Activated CD4-positive, alpha-beta T cell treated with anti-CD3 and anti-CD28 coated beads, Interleukin-2, Interleukin-6, amounts not matched to agents 100 ng/mL and 50 ng/mL, durations not matched to agents 16 hours and 8 hours (primary cell): Measurements from ENCODE around the gene LAMA5.

Experiments used
- DNase-seq: peaks from one replicate; pipeline ENCODE4 v3.0.0-alpha.2; 2020

Gene LAMA5

DNA sequence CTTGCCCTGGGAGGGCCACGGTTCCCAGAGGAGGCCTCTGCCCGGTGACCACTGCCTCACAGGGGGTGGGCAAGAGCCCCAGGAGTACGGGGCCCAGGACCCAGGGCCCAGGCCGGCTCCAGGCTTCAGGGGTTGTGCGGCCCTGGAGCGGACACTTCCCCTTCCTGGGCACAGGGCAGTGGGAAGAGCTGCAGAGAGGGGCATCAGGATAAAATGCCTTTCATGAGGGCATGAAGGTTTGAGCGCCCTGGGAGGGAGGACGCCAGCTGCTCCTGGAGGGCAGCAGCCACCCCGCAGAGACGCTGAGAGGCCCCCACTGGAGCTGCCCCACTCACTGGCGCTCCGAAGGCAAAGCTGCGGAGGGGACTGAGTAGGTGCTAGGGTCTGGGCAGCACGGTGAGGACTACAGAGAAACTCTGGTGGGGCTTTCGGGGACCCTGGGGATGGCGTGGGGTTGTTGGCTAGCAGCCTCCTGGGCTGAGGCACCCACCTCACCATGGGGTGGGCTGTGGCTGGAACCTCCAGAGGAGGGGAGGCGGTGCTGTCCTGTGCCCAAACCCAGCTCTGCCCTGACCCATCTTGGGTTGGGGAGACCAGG, 10.4 kb downstream of the LAMA5 start:
- no peak for DNase-seq

DNA sequence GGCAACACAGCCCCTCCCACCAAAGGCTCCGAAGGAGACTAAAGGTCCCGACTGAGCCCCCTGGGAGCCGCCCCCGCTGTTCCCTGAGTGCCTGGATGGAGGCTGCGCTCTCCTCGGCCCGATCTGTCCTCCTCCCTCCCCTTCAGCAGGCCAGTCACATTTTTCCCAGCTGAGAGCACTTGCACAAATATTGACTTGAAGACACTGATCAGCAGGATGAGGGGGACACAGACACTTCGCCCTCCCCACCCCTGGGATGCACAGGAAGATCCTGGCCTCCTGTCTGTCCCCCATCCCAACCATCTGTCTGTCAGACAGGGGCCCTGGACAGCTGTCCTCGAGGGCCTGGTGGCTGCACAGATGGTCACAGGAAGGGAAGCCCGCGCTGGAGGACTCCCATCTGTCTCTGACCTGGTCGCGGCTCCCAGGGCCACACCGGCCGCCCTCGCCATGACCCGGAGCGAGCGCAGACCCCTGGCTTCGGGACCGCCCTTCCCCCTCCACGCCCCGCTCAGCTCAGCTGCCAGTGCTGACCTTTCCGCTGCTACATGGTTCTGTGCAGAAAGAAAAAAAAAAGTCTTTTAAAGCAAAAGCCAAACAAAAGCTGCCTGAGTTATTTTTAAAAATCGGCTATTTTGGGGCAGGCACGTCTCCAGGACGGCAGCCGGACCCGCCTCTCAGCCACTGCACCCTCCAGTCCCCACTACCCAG, 11.1 kb downstream of the LAMA5 start:
- DNase-seq, result no peak

DNA sequence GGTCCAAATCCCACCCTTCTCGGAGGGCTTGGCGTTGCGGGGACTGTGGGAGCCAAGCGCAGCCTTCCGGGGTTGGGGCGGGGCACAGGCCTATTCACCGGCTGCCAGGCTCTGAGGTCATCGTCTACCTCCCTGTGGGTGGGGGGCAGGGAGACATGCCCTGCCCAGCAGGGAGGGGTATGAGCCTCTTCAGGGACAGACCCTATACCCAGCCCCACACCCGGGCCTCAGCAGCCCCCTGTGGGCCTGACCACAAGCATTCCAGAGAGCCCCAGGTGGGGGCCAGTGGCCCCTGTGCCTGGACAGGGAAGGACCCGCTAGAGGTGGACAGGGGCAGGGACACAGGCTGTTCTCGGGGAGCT, 11.6 kb downstream of the LAMA5 start:
- DNase-seq, result no peak

DNA sequence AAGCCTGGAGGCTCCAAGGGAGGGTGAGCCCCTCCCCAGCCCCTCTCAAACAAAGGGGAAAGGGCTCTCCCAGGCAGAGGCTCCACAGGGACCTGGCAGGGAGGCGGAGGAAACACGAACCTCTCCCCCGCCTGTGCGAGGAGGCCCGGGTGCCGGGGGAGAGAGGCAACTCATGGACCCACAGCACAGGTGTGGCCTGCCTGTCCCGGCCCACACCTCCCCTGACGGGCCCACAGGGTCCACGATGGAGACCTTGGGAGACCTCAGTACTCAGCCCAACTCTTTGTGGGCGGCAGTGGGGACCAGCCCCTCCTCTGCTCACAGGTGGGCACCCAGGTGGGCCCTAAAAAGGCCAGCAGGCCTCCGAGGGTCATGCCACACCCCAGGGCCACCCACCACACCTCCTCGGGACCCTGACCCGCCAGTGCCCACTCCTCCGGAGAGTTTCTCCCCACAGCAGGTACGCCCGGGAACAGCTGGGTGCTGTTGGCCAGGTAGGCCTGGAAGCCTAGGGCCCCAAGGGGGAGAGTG, 12.2 kb downstream of the LAMA5 start:
- no peak for DNase-seq

DNA sequence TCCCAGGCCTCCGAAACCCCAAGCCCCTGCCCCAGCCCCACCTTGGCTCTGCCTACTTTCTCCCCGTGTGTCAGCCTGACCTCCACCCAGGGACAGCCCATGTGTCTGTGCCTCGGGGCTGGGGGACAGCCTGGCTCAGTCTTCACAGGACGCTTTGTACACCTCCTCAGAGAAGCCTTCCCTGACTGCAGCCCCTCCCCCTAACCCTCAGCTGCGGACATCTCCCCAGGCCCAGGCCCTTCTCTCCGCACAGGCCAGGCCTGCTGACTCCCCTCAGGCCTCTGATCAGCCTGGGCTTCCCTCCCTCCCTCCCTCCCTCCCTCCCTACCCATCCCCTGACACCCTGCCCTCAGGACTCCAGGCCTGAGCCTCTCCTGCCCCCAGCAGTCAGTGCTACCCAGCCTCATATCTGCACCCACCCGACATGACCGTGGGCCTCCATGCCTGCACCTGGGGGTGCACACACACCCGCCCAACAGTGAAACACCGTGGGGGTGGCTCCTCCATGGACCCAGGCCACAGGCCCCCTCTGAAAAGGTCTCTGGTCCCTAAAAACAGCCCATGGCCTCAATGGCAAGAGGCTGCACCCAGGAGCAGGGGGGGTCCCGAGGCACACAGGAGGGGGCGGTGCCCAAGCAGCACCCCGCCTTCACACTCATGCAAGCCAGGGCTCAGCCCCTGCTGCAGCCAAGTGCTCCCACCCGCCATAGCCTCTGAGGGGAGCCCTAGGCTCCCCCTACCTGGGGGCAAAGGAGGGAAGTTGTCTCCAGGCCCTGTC, 12.9 kb downstream of the LAMA5 start:
- no peak for DNase-seq

DNA sequence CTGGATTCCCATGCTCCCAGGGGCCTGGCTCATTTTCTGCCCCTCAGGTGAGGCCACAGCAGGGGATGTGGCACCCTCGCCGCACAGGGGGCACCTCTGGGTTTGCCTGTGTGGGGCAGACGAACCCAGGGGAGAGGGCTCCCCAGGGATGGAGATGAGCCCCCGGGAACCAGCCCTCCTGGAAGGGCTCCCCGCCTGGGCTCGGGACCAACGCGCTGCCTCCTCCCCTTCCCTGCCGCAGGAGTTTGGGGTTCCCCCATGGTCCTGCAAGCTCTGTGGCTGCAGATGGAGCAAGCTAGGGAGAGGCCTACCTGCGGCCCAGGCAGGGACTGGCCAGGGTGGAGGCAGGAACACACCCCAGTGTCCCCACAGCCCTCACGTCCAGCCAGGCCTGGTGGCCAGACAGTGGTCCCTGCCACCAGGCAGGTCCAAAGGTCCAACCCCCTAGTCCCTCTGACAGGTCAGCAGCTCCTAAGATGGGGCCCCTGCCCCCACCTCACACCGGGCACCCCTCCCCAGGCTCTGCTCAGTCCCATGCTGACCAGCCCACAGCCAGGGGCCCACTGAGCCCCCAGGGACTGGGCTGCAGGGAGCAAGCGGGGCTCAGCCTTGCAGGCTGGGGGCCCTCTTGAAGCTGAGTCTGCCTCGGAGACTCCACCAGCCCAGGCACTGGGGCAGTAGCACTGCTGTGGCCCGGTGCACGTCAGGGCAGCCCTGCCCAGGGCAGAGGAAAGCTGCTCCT, 13.7 kb downstream of the LAMA5 start:
- no peak for DNase-seq

DNA sequence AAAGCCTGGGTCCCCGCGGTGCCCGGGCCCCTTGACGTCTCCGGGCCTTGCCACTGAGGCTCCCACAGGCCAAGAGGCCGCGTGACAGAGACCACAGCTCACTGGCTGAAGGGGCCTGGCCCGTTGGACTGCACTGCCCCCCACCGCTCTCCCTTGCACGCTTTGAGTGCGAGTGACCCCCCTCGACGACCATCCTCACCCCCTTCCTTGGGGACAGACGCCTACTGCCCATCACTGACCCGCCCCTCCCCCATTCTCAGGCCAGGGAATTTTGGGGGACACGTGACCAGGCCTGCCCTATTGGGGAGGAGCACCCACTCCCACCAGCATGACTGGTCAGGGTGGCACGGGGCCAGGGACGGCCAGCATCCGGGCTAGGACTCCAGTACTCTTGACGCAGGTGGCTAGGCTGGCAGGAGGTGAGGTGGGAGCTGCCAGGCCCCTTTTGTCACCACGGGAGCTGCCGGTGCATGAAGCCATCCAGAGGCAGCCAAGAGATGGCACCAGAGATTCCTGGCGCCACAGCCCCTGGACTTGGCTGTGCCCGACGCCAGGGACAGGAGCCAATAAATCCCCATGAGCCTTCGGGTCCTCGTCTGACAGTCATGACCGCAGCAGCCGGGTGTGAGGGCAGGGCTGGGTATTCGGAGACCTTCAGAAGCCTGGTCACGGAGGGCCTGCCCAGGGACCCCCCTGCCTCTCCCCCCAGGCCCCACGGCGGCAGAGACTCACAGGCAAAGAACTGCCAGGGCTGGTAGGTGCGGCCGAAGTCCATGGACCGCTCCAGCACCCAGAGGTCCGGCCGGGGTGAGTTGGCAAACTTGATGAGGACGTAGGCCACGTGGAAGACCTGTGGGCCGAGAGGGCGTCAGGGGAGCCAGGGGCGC, 14.5 kb downstream of the LAMA5 start:
- no peak for DNase-seq

DNA sequence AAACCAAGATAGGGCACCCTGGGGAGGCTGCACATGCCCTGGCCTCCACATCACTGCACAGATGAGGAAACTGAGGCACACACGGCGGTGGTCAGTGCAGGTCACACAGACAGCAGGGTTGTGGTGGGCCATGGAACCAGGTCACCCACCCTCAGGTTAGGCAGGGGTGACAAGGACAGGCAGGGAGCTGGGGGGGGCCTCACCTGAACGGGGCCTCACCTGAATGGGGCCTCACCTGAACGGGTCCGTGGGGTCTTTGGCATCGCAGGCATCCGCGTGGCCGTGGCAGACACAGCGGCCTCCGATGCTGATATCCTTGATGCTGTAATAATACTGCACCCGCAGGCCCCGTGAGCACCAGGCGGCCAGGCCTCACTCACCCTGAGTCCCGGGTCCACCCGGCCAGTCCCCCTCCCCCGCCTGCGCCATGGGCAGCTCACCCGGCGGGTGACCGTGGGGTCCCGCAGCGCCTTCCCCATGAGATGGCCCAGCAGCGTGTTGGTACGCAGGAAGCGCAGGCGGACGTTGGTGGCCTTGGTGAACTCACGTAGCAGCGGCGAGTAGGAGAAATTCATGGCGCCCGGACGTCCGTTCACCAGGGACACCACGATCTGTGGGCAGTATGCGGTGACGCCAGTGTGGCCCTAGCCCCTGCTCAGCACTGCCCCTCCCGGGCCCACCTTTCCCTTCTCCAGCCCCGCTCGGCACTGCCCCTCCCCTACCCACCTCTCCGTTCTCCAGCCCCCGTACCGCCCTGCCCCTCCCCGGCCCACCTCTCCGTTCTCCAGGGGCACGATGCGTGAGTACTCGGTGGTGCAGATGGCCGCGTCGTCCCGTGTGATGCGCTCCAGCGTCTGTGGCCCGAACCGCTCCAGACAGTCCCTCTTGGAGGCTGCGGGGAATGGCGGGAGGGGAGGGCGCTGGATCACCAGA, 15.4 kb downstream of the LAMA5 start:
- DNase-seq, result no peak

DNA sequence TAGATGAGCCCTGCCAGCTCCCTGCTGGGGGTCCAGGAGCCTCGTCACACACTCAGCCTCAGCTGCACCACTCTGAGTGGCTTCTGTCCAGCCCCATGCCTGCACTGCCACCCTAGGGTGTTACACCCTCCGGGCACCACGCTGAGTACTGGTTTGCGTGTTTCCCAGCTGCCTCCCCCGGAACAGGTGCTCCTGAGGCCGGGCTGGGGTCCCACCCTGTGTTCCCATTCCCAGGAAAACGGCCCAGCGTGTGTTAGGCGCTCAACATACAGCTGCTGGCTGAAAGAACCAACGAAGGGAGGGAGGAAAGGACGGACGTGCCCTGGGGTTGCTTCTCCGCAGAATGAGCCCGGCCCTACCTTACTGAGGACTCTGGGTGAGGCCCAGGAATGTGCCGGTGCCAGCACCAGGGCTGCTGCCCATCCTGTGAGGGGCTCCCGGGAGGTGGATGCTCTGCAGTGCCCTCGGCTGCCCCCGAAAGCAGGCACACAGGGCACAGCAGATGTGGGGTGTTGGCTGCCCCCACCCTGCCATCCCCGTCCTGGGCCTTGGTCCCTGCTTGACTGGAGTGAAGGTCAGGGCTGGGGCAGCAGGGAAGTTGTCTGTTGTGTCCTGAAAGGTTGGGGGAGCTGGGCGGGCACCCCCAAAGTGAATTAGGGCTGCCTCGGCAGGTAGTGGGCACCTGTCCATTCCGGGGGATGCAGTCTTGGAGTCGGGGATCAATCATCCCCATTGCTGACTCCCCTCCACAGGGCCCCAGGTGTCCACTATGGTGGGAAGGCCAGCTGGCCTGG, 16.3 kb downstream of the LAMA5 start:
- DNase-seq, result no peak

DNA sequence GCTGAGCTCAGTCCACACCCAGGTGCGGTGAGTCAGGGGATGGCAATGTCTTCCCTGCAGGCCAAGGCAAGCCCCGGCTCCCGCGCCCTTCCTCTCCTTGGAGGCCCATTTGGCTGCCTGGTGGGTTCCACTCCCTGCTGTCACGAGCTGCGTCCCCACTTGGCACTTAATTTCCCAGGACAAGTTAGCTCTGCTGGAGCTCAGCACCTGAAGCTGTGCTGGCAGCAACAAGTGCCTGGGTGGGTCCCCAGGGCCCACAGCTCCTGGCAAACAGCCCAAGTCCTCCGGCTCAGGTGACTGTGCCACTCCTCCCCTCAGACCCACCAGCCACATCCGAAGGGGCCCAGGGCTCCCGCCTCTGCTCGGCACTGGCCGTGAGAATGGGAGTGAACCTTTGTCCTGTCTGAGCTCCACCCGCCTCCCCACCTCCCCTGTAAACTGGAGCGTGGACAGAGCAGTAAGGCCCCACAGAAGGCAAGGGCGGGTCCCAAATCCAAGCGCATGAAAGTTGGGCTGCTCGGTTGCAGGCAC, 16.9 kb downstream of the LAMA5 start:
- DNase-seq, result no peak

DNA sequence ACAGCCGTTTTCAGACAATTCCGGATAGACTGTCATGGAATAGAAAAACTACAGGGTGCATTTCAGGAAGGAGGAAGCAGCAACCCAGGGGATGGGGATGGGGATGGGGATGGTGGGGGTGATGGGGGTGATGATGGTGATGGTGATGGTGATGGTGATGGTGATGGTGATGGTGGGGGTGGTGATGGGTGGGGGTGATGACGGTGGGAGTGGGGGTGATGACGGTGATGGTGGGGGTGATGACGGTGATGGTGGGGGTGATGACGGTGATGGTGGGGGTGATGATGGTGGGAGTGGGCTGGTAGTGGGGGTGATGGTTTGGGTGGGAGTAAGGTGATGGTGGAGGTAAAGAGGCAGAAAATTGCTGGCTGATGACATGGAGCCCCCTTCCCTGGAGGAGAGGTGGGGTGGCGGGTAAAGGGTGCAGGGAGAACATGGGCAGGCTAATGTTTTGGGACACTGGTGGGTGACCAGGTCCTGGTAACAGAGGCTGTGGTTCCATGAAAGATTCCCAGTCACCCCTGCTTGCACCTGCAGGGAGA, 17.5 kb downstream of the LAMA5 start:
- no peak for DNase-seq

DNA sequence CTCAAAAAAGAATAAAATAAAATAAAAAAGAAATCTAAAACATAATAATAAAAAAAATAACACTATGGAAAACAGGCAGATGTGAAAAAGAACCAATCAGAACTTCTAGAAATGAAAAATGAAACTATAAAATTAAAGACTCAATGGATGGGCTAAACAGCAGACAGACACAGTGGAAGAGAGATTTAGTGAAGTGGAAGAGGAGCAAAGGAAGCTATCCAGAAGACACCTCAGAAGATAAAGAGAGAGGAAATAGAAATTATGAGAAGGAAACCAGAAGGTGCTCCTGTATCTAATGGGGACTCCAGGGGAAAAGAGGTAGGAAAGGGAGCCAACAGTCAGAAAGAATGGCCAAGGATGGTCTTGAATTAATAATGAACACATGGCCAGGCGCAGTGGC, 18.5 kb downstream of the LAMA5 start:
- DNase-seq, result no peak

DNA sequence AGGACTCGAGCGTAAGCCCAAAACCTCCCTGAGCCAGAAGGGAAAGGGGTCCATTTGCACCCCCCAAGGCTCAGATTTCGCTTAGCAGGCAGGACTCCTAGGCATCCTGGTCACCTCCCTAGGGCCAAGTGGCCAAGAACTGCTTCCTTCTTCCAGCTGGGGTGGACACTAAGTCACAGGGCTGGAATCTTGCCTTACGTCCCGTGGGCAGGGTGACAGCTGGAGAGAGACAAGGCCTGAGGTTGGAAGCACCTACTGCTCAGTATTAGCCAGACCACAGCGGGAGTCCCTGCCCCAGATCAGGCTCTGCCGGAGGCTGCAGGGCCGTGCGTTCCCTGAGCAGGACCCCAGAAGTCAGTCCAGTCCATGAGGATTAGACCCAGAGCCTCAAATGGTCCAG, 19.7 kb downstream of the LAMA5 start:
- no peak for DNase-seq

DNA sequence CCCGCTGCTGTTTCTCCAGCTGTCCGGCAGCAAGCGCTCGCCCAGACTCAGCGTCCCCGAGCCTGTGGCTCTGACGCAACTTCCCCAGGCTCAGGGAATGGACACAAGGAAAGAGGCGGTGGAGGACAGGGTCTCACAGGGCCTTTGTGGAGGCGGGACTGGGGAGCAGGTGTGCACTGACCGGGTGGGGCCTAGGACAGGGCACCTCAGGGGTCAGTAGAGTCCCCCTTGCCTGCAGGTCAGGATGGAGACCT, 20.0 kb downstream of the LAMA5 start:
- DNase-seq, result no peak

DNA sequence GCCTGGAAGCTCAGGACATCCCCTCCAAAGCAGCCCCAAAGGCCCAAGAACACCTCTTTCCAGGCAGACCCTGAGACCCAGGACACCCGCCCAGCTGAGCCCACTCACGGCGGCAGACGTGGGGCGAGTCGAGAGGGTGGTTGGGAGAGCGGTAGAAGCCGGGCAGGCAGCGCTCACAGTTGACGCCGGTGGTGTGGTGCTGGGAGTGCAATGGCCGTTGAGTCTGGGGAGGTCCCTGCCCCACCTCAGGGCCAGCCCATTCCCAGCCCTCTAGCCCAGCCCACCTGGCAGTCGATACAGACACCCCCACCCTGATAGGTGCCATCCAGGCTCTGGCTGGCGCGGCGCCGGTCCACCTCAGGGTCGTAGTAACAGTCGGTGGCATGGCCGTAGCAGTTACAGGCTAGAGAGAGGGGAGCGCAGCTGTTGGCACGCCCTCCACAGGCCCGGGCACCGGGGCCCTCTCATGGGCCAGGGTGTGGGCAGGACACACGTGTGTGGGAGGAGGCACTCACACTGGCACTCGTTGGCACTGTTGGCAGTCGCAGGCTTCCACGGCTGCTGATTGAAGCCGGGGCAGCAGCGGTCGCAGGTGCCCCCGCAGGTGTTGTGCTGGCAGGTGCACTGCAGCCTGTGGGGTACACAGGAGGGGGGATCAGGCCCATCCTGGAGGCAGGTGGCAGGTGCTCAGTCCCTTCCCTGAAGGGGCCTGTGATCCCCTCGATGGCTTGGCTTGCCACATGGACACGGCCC, 20.5 kb downstream of the LAMA5 start:
- no peak for DNase-seq

DNA sequence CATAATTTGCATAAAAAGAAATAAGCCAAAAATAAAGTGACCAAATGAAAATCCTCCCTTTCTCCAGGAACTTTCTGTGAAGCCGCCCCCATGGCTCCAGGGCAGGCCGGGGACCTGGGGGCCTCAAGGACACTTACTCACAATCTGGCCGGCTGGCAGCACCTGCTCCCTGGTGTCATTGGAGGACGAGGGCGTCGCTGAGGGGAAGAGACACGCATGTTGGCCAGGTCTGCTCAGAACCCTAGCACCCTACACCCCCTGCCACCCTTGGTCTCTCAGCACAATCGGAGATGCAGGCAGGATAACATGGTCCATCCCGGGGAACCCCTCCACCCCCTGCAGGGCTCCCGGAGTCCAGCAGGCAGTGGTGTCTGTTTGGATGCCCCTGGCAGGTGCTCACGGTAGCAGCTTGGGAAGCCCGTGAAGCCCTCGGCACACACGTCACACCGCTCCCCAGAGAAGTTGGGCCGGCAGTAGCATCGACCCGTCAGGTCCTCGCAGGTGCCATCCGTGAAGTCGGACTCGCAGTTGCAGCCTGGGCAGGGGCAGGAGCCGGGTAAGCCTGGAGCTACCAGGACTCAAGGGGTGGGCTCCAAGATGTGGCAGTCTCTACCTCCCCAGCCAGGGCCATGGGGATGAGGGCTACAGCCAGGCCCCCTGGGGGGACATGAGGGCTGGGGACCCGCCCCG, 21.3 kb downstream of the LAMA5 start:
- no peak for DNase-seq

DNA sequence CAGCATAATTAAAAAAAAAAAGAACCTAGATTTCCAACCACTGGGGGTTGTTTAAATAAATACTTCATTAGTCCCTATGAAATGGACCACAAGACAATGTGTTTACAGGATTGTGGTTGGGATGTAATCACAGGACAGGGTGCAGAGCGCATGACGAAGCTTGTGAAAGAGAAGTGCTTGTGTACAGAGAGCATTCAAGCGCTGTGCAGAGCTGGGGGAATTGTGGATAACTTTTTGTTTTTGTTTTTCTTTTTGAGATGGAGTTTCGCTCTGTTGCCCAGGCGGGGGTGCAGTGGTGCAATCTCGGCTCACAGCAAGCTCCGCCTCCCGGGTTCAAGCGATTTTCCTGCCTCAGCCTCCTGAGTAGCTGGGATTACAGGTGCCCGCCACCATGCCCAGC, 22.3 kb downstream of the LAMA5 start:
- DNase-seq, result no peak

DNA sequence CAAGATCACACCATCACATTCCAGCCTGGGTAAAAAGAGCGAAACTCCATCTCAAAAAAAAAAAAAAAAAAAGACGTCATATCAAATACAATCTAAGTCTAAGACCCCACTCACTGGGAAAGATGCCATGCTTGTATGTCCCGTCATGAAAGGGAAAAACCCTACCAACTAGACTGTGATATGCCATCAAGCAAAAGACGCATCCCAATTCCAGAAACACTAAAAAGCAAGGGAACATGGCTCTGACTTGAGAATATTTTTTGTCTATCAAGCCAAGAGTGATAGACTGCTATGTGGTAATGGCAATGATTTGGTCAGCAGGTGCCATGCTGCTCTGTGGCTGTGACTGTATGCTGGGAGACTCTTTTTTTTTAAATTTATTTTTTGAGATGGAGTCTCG, 23.0 kb downstream of the LAMA5 start:
- no peak for DNase-seq

DNA sequence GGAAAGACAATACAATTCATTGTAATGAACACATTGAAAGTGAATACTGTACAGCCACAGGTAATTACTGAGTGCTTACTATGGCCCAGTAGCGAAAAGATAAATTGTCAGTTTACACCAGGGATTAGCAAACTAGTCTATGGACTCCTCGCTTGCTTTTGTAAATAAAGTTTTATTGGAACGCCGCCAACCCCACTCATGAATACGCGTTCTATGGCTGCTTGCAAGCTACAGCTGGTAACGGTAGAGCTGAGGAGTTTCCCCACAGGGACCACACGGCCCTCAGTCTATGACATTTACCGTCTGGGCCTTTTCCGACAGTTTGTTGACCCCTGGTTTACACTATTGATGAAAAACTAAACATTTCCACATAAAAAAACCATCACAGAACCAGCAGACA, 24.2 kb downstream of the LAMA5 start:
- no peak for DNase-seq
